GM23338 (cell line): ENCODE data around the gene UBASH3A. TPM values are rescaled to one million over a fixed set of nuclear protein-coding genes. Genes with fewer than 3 reads are reported as not detected.

Experiments used
- ATAC-seq: fragments of 200-7000 bp; cut with Tn5 transposase; 3 replicates; pipeline ENCODE4 v1.9.1; 2020
- DNase-seq: peaks from one replicate; pipeline ENCODE4 v3.0.0-alpha.2; 2015; ENCODE audit warnings: low spot score
- H2AFZ ChIP-seq: fragments of 200-600 bp; sonication (generic); 2 replicates; pipeline ENCODE4 v1.8.0; 2016; ENCODE audit warnings: antibody characterized with exemption, mild to moderate bottlenecking, moderate library complexity
- H3F3A ChIP-seq: fragments of 200-600 bp; sonication (generic); replicated peaks from 2 replicates; pipeline ENCODE4 v1.8.0; 2017; ENCODE audit warnings: antibody characterized with exemption, mixed run types, low read depth
- H3K27ac ChIP-seq: fragments of 200-600 bp; sonication (generic); 2 replicates; pipeline ENCODE4 v1.6.1; 2016; ENCODE audit warnings: low read depth
- H3K27me3 ChIP-seq: fragments of 200-600 bp; sonication (generic); 2 replicates; pipeline ENCODE4 v1.8.0; 2016; ENCODE audit warnings: mild to moderate bottlenecking, mixed run types, moderate library complexity; ENCODE audit not compliant: insufficient read depth
- H3K36me3 ChIP-seq: fragments of 200-600 bp; sonication (generic); 2 replicates; pipeline ENCODE4 v1.8.0; 2016; ENCODE audit warnings: mild to moderate bottlenecking; ENCODE audit not compliant: insufficient read depth
- H3K4me1 ChIP-seq: fragments of 200-600 bp; sonication (generic); 2 replicates; pipeline ENCODE4 v1.8.0; 2016; ENCODE audit warnings: mild to moderate bottlenecking, moderate library complexity; ENCODE audit not compliant: insufficient read depth
- H3K4me2 ChIP-seq: fragments of 200-600 bp; sonication (generic); 2 replicates; pipeline ENCODE4 v1.7.1; 2017; ENCODE audit warnings: mixed run types
- H3K4me3 ChIP-seq: fragments of 200-600 bp; sonication (generic); 2 replicates; pipeline ENCODE4 v1.6.1; 2016; ENCODE audit warnings: mixed run types
- H3K79me2 ChIP-seq: fragments of 200-600 bp; sonication (generic); replicated peaks from 2 replicates; pipeline ENCODE4 v1.8.0; 2017; ENCODE audit warnings: mild to moderate bottlenecking; ENCODE audit not compliant: insufficient read depth
- H3K9me2 ChIP-seq: fragments of 200-600 bp; sonication (generic); 2 replicates; pipeline ENCODE4 v1.8.0; 2017; ENCODE audit not compliant: insufficient read depth
- H4K20me1 ChIP-seq: fragments of 200-600 bp; sonication (generic); replicated peaks from 2 replicates; pipeline ENCODE4 v1.8.0; 2017; ENCODE audit warnings: mild to moderate bottlenecking; ENCODE audit not compliant: insufficient read depth
- H3K27ac Mint-ChIP-seq: 2 replicates; pipeline ENCODE4 v1.8.0; 2020; ENCODE audit warnings: inconsistent platforms, mild to moderate bottlenecking, moderate library complexity, mixed read lengths
- H3K27me3 Mint-ChIP-seq: 3 replicates; pipeline ENCODE4 v1.8.0; 2022; ENCODE audit warnings: low read depth, mild to moderate bottlenecking, moderate library complexity, mixed read lengths, inconsistent platforms; ENCODE audit not compliant: insufficient read depth, poor library complexity
- H3K36me3 Mint-ChIP-seq: 3 replicates; pipeline ENCODE4 v1.8.0; 2021; ENCODE audit warnings: low read depth, mild to moderate bottlenecking, inconsistent platforms, moderate library complexity, mixed read lengths
- H3K4me1 Mint-ChIP-seq: 3 replicates; pipeline ENCODE4 v1.8.0; 2020; ENCODE audit warnings: mild to moderate bottlenecking, inconsistent platforms, mixed read lengths
- H3K4me3 Mint-ChIP-seq: 3 replicates; pipeline ENCODE4 v1.8.0; 2021; ENCODE audit warnings: moderate library complexity, mild to moderate bottlenecking, inconsistent platforms, mixed read lengths
- H3K9me3 Mint-ChIP-seq: 3 replicates; pipeline ENCODE4 v1.8.0; 2020; ENCODE audit warnings: moderate library complexity, mild to moderate bottlenecking, inconsistent platforms, mixed read lengths
- CREB1 ChIP-seq: fragments of 250-450 bp; sonication (Bioruptor Pico); IDR thresholded peaks from 2 replicates; pipeline ENCODE4 v1.5.0; 2020; ENCODE audit warnings: low read depth, mild to moderate bottlenecking, moderate library complexity
- CTCF ChIP-seq, 2 experiments: fragments of 200-600 bp in 1 of 2; sonication (generic) in 1 of 2; conservative IDR thresholded peaks; 2 replicates each; pipeline versions ENCODE4 v1.5.1 to v1.6.1; 2016 to 2017; ENCODE audit warnings: antibody characterized with exemption in 2 of 2, low read depth in 2 of 2, mild to moderate bottlenecking in 2 of 2, moderate library complexity in 1 of 2
- ETS1 ChIP-seq: IDR thresholded peaks from 2 replicates; pipeline ENCODE4 v1.6.1; 2016; ENCODE audit warnings: antibody characterized with exemption
- EZH2 ChIP-seq: fragments of 200-600 bp; sonication (generic); IDR thresholded peaks from one replicate; pipeline ENCODE4 v1.8.0; 2017; ENCODE audit warnings: antibody characterized with exemption, mild to moderate bottlenecking, low read depth; ENCODE audit not compliant: unreplicated experiment
- EZH2phosphoT487 ChIP-seq: fragments of 200-600 bp; sonication (generic); IDR thresholded peaks from one replicate; pipeline ENCODE4 v1.8.1; 2018; ENCODE audit warnings: antibody characterized with exemption; ENCODE audit not compliant: unreplicated experiment
- JUNB ChIP-seq: IDR thresholded peaks from one replicate; pipeline ENCODE4 v1.6.1; 2016; ENCODE audit warnings: antibody characterized with exemption; ENCODE audit not compliant: unreplicated experiment
- NANOG ChIP-seq: IDR thresholded peaks from 2 replicates; pipeline ENCODE4 v1.6.1; 2016; ENCODE audit warnings: antibody characterized with exemption, borderline replicate concordance
- POLR2AphosphoS5 ChIP-seq: IDR thresholded peaks from 2 replicates; pipeline ENCODE4 v1.6.1; 2016; ENCODE audit warnings: antibody characterized with exemption, low read depth
- REST ChIP-seq: IDR thresholded peaks from one replicate; pipeline ENCODE4 v1.6.1; 2018; ENCODE audit warnings: antibody characterized with exemption; ENCODE audit not compliant: unreplicated experiment
- STAT1 ChIP-seq: IDR thresholded peaks from one replicate; pipeline ENCODE4 v1.6.1; 2016; ENCODE audit warnings: antibody characterized with exemption; ENCODE audit not compliant: unreplicated experiment
- ZNF114 ChIP-seq: fragments of 250-450 bp; sonication (Bioruptor Pico); IDR thresholded peaks from 2 replicates; pipeline ENCODE4 v1.5.0; 2020; ENCODE audit warnings: mild to moderate bottlenecking, moderate library complexity
- ZNF331 ChIP-seq: fragments of 250-450 bp; sonication (Bioruptor Pico); IDR thresholded peaks from 2 replicates; pipeline ENCODE4 v1.5.0; 2020; ENCODE audit warnings: low read depth, mild to moderate bottlenecking, moderate library complexity
- ZNF462 ChIP-seq: fragments of 250-450 bp; sonication (Bioruptor Pico); IDR thresholded peaks from 2 replicates; pipeline ENCODE4 v1.5.0; 2020; ENCODE audit warnings: mild to moderate bottlenecking, moderate library complexity
- polyA plus RNA-seq: library from polyadenylated mRNA; unstranded; fragments of >200 nt; fragmentation: Nextera tagmentation; extraction: Ambion mirVana; gene quantifications from 2 replicates; pipeline ENCODE4 v1.2.1, GENCODE V29; 2016
- total RNA-seq: library from RNA; depleted of rRNA; stranded (reverse); fragments of >200 nt; shearing (Covaris generic); gene quantifications from 2 replicates; pipeline ENCODE4 v1.2.3, GENCODE V29; 2014

Gene UBASH3A
- total and polyA plus RNA-seq, 2 experiments from 2014 or later = not detected

- Mint-ChIP-seq H3K27ac (no peak overlapping the region), H3K4me1 (peaks cover 20% of the 10 kb centered on the region; the same call in 2 of the 3 replicates), H3K36me3 (no peaks in the 10 kb centered on the region), H3K9me3 (no peaks in the 10 kb centered on the region; the same call in 2 of the 3 replicates), H3K27me3 (peaks cover 15% of the 10 kb centered on the region), H3K4me3 (no peak overlapping the region)
- Histone ChIP-seq H3K27me3 (no peaks in the 10 kb centered on the region), H3F3A (0 out of 2 replicates have a peak, but pooled peaks cover 6% of the 10 kb centered on the region), H3K27ac (no peak overlapping the region), H4K20me1 (no peaks in the 10 kb centered on the region), H3K79me2 (no peaks in the 10 kb centered on the region), H3K4me2 (no peak overlapping the region), H3K4me3 (no peak overlapping the region), H3K9me2 (peaks cover 19% of the 10 kb centered on the region; the same call in 1 of the 2 replicates), H2AFZ (no peak overlapping the region; the same call in 1 of the 2 replicates), H3K36me3 (no peaks in the 10 kb centered on the region), H3K4me1 (peaks cover 7% of the 10 kb centered on the region; the same call in 1 of the 2 replicates)
- DNase-seq = peak; percentile 14
- TF ChIP-seq NANOG (no peak), ZNF114 (CRISPR knock-in tag) (no peak), CREB1 (CRISPR knock-in tag) (no peak), EZH2 (no peak), CTCF (conservative IDR thresholded peaks at IDR 0.05; ENCODE audit: low read depth in 2 of 2) (no peak), EZH2phosphoT487 (no peak), POLR2AphosphoS5 (no peak), REST (no peak), JUNB (no peak), STAT1 (no peak), ETS1 (no peak), ZNF462 (CRISPR knock-in tag) (no peak), ZNF331 (CRISPR knock-in tag) (no peak)
- no peak for ATAC-seq
Measured at GRCh38 chr21:42493109-42494060, 89.7 kb downstream of the UBASH3A start.
